Right lobe of liver (tissue), 6 donors: ENCODE measurements around the gene ACTN1. TPM values are rescaled to one million over a fixed set of nuclear protein-coding genes. Genes with fewer than 3 reads are reported as not detected.

ENCODE experiments used
- ATAC-seq, 4 donors: fragments of 200-7000 bp; cut with Tn5 transposase; one replicate each; pipeline ENCODE4 v1.9.1; 2020; ENCODE audit warnings: mild to moderate bottlenecking in 4 of 4, moderate library complexity in 4 of 4
- DNase-seq, 3 donors: peaks; one replicate each; pipeline ENCODE4 v3.0.0-alpha.2; 2020
- H3K27ac ChIP-seq, 3 donors: fragments of 200-600 bp; one replicate each; pipeline ENCODE4 v1.8.0; 2022
- H3K27me3 ChIP-seq, 2 donors: fragments of 200-600 bp; one replicate each; pipeline ENCODE4 v1.8.0; 2022
- H3K36me3 ChIP-seq, 4 donors: fragments of 200-600 bp; sonication (generic) in 1 of 4; one replicate each; pipeline versions ENCODE4 v1.5.1 to v1.8.0; 2017 to 2022; ENCODE audit warnings: control low read depth in 1 of 4
- H3K4me1 ChIP-seq, 4 donors: fragments of 200-600 bp; sonication (generic) in 1 of 4; one replicate each; pipeline versions ENCODE4 v1.5.1 to v1.8.0; 2017 to 2022; ENCODE audit warnings: control low read depth in 1 of 4
- H3K4me3 ChIP-seq, 3 donors: fragments of 200-600 bp; one replicate each; pipeline ENCODE4 v1.8.0; 2022
- H3K9me3 ChIP-seq, 4 donors: fragments of 200-600 bp; sonication (generic) in 1 of 4; one replicate each; pipeline versions ENCODE4 v1.5.1 to v1.8.0; 2017 to 2022; ENCODE audit warnings: control low read depth in 1 of 4
- POLR2A ChIP-seq: fragments of 450-650 bp; IDR thresholded peaks from one replicate; pipeline ENCODE4 v1.6.1; 2017; ENCODE audit warnings: antibody characterized with exemption, mild to moderate bottlenecking
- WGBS: methylation state at CpG from one replicate; pipeline ENCODE4 v1.1.6; 2018; ENCODE audit warnings: low coverage, low lambda C conversion rate; ENCODE audit not compliant: insufficient coverage; ENCODE audit errors: missing lambda C conversion rate; 5-methylcytosine and 5-hydroxymethylcytosine counted together
- intact Hi-C, 2 donors: fragments of 100-400 bp; cut with DNase I; formaldehyde crosslinking; loops; one replicate each; pipeline versions ENCODE4 v1.11.2 to v1.14.1; 2022
- total RNA-seq, 6 experiments: library from RNA; depleted of rRNA in 2 of 6; stranded (reverse); fragments of >200 nt in 2 of 6; fragmentation: NEBNext Ultra II Directional in 3 of 6; extraction: Animal tissue kit (Norgen Biotek cat#: 25700) in 3 of 6; gene quantifications; one replicate each; pipeline versions ENCODE4 v1.1.0 to v1.2.4, GENCODE V29; 2016 to 2023
- TF ChIP-seq, protein P1 (sequence below), 4 donors: fragments of 200-600 bp in 3 of 4; fragments of 450-650 bp in 1 of 4; IDR thresholded peaks; one replicate each; pipeline versions ENCODE4 v1.5.1 to v1.8.0; 2016 to 2022; ENCODE audit warnings: antibody characterized with exemption in 4 of 4, mild to moderate bottlenecking in 2 of 4
- donor health status: DM: no; HTN: yes; CAD: no.
- donor health status: DM: no; HTN: no; CAD: no.
- donor health status: DM: no; HTN: no; CAD: no.
- donor health status: DM: no; HTN: yes; CAD: no.
- donor health status: DM: no; HTN: yes; CAD: no.

Gene ACTN1
- total RNA-seq, 6 experiments from 2014 or later = 53.1 to 145 (median 100) TPM

DNA sequence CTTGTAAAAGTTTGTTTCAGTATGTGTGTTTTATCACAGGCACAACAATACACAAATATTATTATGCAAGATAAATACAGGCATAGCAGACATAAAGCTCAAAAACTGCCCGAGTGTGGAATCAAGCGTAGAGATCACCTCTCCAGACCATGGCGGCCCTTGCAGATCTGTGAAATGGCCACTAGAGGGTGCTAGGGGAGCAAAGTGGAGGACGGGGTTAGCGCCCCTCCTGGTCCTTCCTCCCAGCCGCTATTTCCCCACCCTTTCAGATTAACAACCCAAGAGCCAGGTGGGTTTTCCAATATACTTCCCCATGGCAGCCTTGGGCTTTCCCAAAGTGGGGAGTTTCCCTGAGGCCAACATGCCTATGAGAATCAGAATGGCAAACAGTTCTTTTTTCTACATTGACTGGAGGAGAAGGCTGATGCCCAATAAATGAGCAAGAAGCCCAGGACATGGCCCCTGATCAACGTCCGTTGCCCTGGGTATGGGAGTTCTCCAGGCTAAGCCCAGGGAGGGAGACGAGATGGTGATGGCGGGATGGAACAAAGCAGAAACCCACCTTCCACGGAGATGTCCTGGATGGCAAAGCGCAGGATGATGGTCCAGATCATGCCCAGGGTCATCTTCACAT, 67.4 kb downstream of the ACTN1 start:
- Histone ChIP-seq H3K27me3 (no peaks in the 10 kb centered on the region), H3K4me3 (no peak overlapping the region), H3K4me1 (no peaks in the 10 kb centered on the region), H3K9me3 (no peaks in the 10 kb centered on the region), H3K27ac (no peak overlapping the region), H3K36me3 (peaks cover 0 to 35% (median 17%) of the 10 kb centered on the region in 4 donors)
- ATAC-seq (peak; percentile 93 to 95 (median 94)), DNase-seq (peak in 2 of 3 donors; percentile 70 to 76)
- 14% methylated on average over 8 of the region's 12 CpGs for WGBS
- TF ChIP-seq, protein P1, sequence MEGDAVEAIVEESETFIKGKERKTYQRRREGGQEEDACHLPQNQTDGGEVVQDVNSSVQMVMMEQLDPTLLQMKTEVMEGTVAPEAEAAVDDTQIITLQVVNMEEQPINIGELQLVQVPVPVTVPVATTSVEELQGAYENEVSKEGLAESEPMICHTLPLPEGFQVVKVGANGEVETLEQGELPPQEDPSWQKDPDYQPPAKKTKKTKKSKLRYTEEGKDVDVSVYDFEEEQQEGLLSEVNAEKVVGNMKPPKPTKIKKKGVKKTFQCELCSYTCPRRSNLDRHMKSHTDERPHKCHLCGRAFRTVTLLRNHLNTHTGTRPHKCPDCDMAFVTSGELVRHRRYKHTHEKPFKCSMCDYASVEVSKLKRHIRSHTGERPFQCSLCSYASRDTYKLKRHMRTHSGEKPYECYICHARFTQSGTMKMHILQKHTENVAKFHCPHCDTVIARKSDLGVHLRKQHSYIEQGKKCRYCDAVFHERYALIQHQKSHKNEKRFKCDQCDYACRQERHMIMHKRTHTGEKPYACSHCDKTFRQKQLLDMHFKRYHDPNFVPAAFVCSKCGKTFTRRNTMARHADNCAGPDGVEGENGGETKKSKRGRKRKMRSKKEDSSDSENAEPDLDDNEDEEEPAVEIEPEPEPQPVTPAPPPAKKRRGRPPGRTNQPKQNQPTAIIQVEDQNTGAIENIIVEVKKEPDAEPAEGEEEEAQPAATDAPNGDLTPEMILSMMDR (IDR thresholded peaks at IDR 0.05) = peak; percentile 95 to 98 (median 96)
- no peak for TF ChIP-seq POLR2A
- intact Hi-C loops = no loop called here

DNA sequence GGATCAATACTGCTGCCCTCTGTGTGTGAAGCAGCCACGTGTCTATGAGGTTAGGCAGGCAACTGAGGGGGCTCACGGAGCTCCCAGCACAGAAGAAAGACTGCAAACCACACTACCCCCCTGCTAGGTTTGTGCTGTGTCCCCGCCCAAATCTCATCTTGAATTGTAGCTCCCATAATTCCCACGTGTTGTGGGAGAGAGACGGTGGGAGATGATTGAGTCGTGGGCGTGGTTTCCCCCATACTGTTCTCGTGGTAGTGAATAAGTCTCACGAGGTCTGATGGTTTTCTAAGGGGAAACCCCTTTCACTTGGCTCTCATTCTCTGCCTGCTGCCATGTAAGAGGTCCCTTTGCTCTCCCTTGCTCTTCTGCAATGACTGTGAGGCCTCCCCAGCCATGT, 68.6 kb downstream of the ACTN1 start:
- ATAC-seq = no peak
- intact Hi-C loops = no loop called here

GRCh38 chr14:68908803-68909202, 70.3 kb downstream of the ACTN1 start:
- no peak for DNase-seq
- H3K9me3 ChIP-seq = no peaks in the 10 kb centered on the region
- peaks cover 0 to 51% (median 22%) of the 10 kb centered on the region in 4 donors for H3K36me3 ChIP-seq
- no peaks in the 10 kb centered on the region for H3K4me1 ChIP-seq
- no peak overlapping the region for H3K27ac ChIP-seq
- no peak overlapping the region for H3K4me3 ChIP-seq
- TF ChIP-seq POLR2A = no peak
- TF ChIP-seq, protein P1 (IDR thresholded peaks at IDR 0.05) = no peak
- no peak for ATAC-seq
- intact Hi-C loops = loop anchor here in 1 of 2 donors (10.0 kb wide), 1 partner anchor 186 kb away; no protein-coding TSS in a partner anchor
- 75% methylated on average over 4 of the region's 5 CpGs for WGBS
- no peaks in the 10 kb centered on the region for H3K27me3 ChIP-seq

More for the DNA sequence above, 68.6 kb downstream of the ACTN1 start:
- WGBS = 45% methylated on average over 3 of the region's 9 CpGs
- no peak for TF ChIP-seq POLR2A
- TF ChIP-seq, protein P1 (IDR thresholded peaks at IDR 0.05) = no peak
- Histone ChIP-seq H3K36me3 (peaks cover 0 to 34% (median 15%) of the 10 kb centered on the region in 4 donors), H3K4me3 (no peak overlapping the region), H3K27me3 (no peaks in the 10 kb centered on the region), H3K4me1 (no peaks in the 10 kb centered on the region), H3K9me3 (no peaks in the 10 kb centered on the region), H3K27ac (no peak overlapping the region)
- DNase-seq = no peak

GRCh38 chr14:68908201-68908600, 70.9 kb downstream of the ACTN1 start:
- Histone ChIP-seq H3K9me3 (no peaks in the 10 kb centered on the region), H3K27me3 (no peaks in the 10 kb centered on the region), H3K36me3 (peaks cover 0 to 56% (median 25%) of the 10 kb centered on the region in 4 donors), H3K4me3 (no peak overlapping the region), H3K4me1 (no peaks in the 10 kb centered on the region), H3K27ac (no peak overlapping the region)
- DNase-seq (no peak), ATAC-seq (no peak)
- WGBS = 86% methylated on average over 4 of the region's 8 CpGs
- intact Hi-C loops = loop anchor here in 1 of 2 donors (10.0 kb wide), 1 partner anchor 187 kb away; no protein-coding TSS in a partner anchor
- no peak for TF ChIP-seq POLR2A
- TF ChIP-seq, protein P1 (IDR thresholded peaks at IDR 0.05) = no peak
